H1 (cell line): ENCODE results near the gene IGSF23. TPM values are rescaled to one million over a fixed set of nuclear protein-coding genes. Genes with fewer than 3 reads are reported as not detected.

Experiments used
- CTCF ChIA-PET: fragments of 300-600 bp; sonication (Branson Sonifier 250); formaldehyde crosslinking; loops from one replicate; lab custom pipeline; 2021; ENCODE audit not compliant: partially characterized antibody; lab: Charles Lee
- POLR2A ChIA-PET: fragments of 300-600 bp; sonication (Branson Sonifier 250); formaldehyde crosslinking; loops from one replicate; lab custom pipeline; 2021; ENCODE audit warnings: inconsistent platforms; ENCODE audit not compliant: partially characterized antibody; lab: Charles Lee
- DNase-seq, 2 experiments: peaks; one replicate each; pipeline versions ENCODE4 v3.0.0 to v3.0.0-alpha.2; 2010 to 2022; ENCODE audit warnings: low spot score in 2 of 2, low read depth in 1 of 2, mixed read lengths in 1 of 2
- FAIRE-seq: peaks from 2 replicates; lab custom pipeline; 2011; peaks lifted over from hg19 to GRCh38; lab: Jason Lieb, UNC
- H2AFZ ChIP-seq: 2 replicates; pipeline ENCODE4 v1.8.1; 2012; ENCODE audit warnings: low read length, inconsistent platforms
- H2AK5ac ChIP-seq: 2 replicates; pipeline ENCODE4 v1.6.1; 2013; ENCODE audit warnings: low read depth, low read length
- H2BK120ac ChIP-seq: replicated peaks from 2 replicates; pipeline ENCODE3; 2013; ENCODE audit warnings: low read depth, low read length, inconsistent platforms
- H2BK12ac ChIP-seq: 2 replicates; pipeline ENCODE4 v1.6.1; 2013; ENCODE audit warnings: low read depth, low read length
- H2BK15ac ChIP-seq: 2 replicates; pipeline ENCODE4 v1.6.1; 2013; ENCODE audit warnings: low read length
- H2BK20ac ChIP-seq: 2 replicates; pipeline ENCODE4 v1.6.1; 2013; ENCODE audit warnings: low read length
- H2BK5ac ChIP-seq: 2 replicates; pipeline ENCODE4 v1.6.1; 2013; ENCODE audit warnings: low read depth, low read length
- H3K14ac ChIP-seq: 2 replicates; pipeline ENCODE4 v1.6.1; 2013; ENCODE audit warnings: inconsistent platforms; ENCODE audit not compliant: insufficient read length
- H3K18ac ChIP-seq: 2 replicates; pipeline ENCODE4 v1.6.1; 2013; ENCODE audit warnings: low read length; ENCODE audit errors: extremely low read depth
- H3K23ac ChIP-seq: 2 replicates; pipeline ENCODE4 v1.6.1; 2013; ENCODE audit warnings: inconsistent platforms; ENCODE audit not compliant: insufficient read length
- H3K23me2 ChIP-seq: 2 replicates; pipeline ENCODE4 v1.6.1; 2013; ENCODE audit warnings: low read depth, low read length
- H3K27ac ChIP-seq: 2 replicates; pipeline ENCODE4 v1.6.1; 2011; ENCODE audit warnings: low read depth, low read length, inconsistent platforms
- H3K27me3 ChIP-seq, 4 experiments: replicated peaks in 1 of 4; 1 replicate in 1 of 4; 2 replicates in 3 of 4; pipeline versions ENCODE4 v1.6.1 to v1.8.1; 2011 to 2013; ENCODE audit warnings: low read length in 3 of 4, mild to moderate bottlenecking in 3 of 4, inconsistent platforms in 2 of 4, mixed read lengths in 2 of 4, moderate library complexity in 1 of 4; ENCODE audit not compliant: control insufficient read depth in 3 of 4, insufficient read depth in 3 of 4; ENCODE audit errors: extremely low read depth in 1 of 4
- H3K36me3 ChIP-seq, 4 experiments: 2 replicates each; pipeline versions ENCODE4 v1.6.1 to v1.8.1; 2011 to 2013; ENCODE audit warnings: mild to moderate bottlenecking in 4 of 4, low read length in 3 of 4, moderate library complexity in 2 of 4, control low read depth in 1 of 4, inconsistent platforms in 1 of 4; ENCODE audit not compliant: insufficient read depth in 4 of 4, control insufficient read depth in 2 of 4
- H3K4ac ChIP-seq: replicated peaks from 2 replicates; pipeline ENCODE3; 2013; ENCODE audit warnings: low read length, low read depth, mixed read lengths, inconsistent platforms; ENCODE audit not compliant: insufficient read length
- H3K4me1 ChIP-seq, 4 experiments: replicated peaks in 1 of 4; 1 replicate in 1 of 4; 2 replicates in 3 of 4; pipeline versions ENCODE4 v1.6.1 to v1.8.1; 2011 to 2013; ENCODE audit warnings: low read length in 3 of 4, inconsistent platforms in 2 of 4, mixed read lengths in 1 of 4; ENCODE audit not compliant: insufficient read depth in 4 of 4, control insufficient read depth in 3 of 4
- H3K4me2 ChIP-seq, 2 experiments: 2 replicates each; pipeline versions ENCODE4 v1.6.1 to v1.8.1; 2011 to 2013; ENCODE audit warnings: low read depth in 2 of 2, low read length in 2 of 2, control low read depth in 1 of 2, inconsistent platforms in 1 of 2, mild to moderate bottlenecking in 1 of 2; ENCODE audit not compliant: insufficient read depth in 1 of 2
- H3K4me3 ChIP-seq, 4 experiments: fragments of 200-600, 300-600 bp in 1 of 4; sonication (generic), shearing (Covaris generic), sonication (Bioruptor Twin) in 1 of 4; 2 replicates each; pipeline versions ENCODE4 v1.5.1 to v1.8.1; 2011 to 2016; ENCODE audit warnings: low read length in 4 of 4, low read depth in 3 of 4, control low read depth in 2 of 4, inconsistent platforms in 2 of 4, mild to moderate bottlenecking in 2 of 4, mixed read lengths in 1 of 4, moderate library complexity in 1 of 4; ENCODE audit not compliant: insufficient read depth in 2 of 4; ENCODE audit errors: extremely low read depth in 1 of 4
- H3K56ac ChIP-seq: replicated peaks from 2 replicates; pipeline ENCODE3; 2013; ENCODE audit warnings: low read depth, mild to moderate bottlenecking, mixed read lengths, low read length, inconsistent platforms; ENCODE audit not compliant: insufficient read length
- H3K79me1 ChIP-seq: 2 replicates; pipeline ENCODE4 v1.6.1; 2013; ENCODE audit warnings: low read depth, low read length, control low read depth
- H3K79me2 ChIP-seq, 2 experiments: 2 replicates each; pipeline versions ENCODE4 v1.6.1 to v1.8.1; 2012 to 2013; ENCODE audit warnings: low read length in 2 of 2, mild to moderate bottlenecking in 2 of 2, inconsistent platforms in 1 of 2; ENCODE audit not compliant: insufficient read depth in 2 of 2, control insufficient read depth in 1 of 2
- H3K9ac ChIP-seq, 4 experiments: replicated peaks in 1 of 4; 1 replicate in 1 of 4; 2 replicates in 3 of 4; pipeline versions ENCODE4 v1.6.1 to v1.8.1; 2011 to 2013; ENCODE audit warnings: low read depth in 3 of 4, low read length in 3 of 4, control low read depth in 2 of 4, mild to moderate bottlenecking in 2 of 4, moderate library complexity in 2 of 4, inconsistent platforms in 1 of 4; ENCODE audit errors: extremely low read depth in 1 of 4
- H3K9me3 ChIP-seq, 2 experiments: 2 replicates each; pipeline versions ENCODE4 v1.6.1 to v1.8.1; 2012 to 2013; ENCODE audit warnings: mild to moderate bottlenecking in 2 of 2, moderate library complexity in 2 of 2, control low read depth in 1 of 2, inconsistent platforms in 1 of 2, low read depth in 1 of 2, low read length in 1 of 2, mixed read lengths in 1 of 2; ENCODE audit not compliant: insufficient read depth in 2 of 2
- H4K20me1 ChIP-seq, 2 experiments: replicated peaks in 1 of 2; 2 replicates each; pipeline versions ENCODE3 to v1.8.1; 2011 to 2013; ENCODE audit warnings: inconsistent platforms in 2 of 2, low read length in 2 of 2, mild to moderate bottlenecking in 1 of 2; ENCODE audit not compliant: insufficient read depth in 2 of 2, control insufficient read depth in 1 of 2
- H4K5ac ChIP-seq: 2 replicates; pipeline ENCODE4 v1.6.1; 2013; ENCODE audit warnings: low read length, low read depth, mixed read lengths, inconsistent platforms; ENCODE audit not compliant: insufficient read length
- H4K8ac ChIP-seq: 2 replicates; pipeline ENCODE4 v1.8.0; 2013; ENCODE audit warnings: mild to moderate bottlenecking, moderate library complexity, low read length, inconsistent platforms; ENCODE audit not compliant: insufficient read depth; ENCODE audit errors: extremely low read depth
- H4K91ac ChIP-seq: replicated peaks from 2 replicates; pipeline ENCODE3; 2013; ENCODE audit warnings: low read length, mixed read lengths, inconsistent platforms; ENCODE audit not compliant: insufficient read length
- SRF ChIP-seq: IDR thresholded peaks from 2 replicates; pipeline ENCODE4 v1.6.1; 2011; ENCODE audit warnings: mild to moderate bottlenecking, low read depth, low read length, moderate library complexity
- TEAD4 ChIP-seq: IDR thresholded peaks from 2 replicates; pipeline ENCODE4 v1.6.1; 2012; ENCODE audit warnings: low read depth, low read length, inconsistent platforms, mixed read lengths
- WGBS, 2 experiments: shearing (Covaris generic) in 1 of 2; methylation state at CpG; one replicate each; pipeline versions ENCODE4 v1.1.6 to v1.1.7; 2013 to 2015; ENCODE audit warnings: low lambda C conversion rate in 2 of 2, mixed read lengths in 2 of 2, inconsistent platforms in 1 of 2, low coverage in 1 of 2, missing lambda C conversion rate in 1 of 2; ENCODE audit not compliant: insufficient replicate concordance in 2 of 2, insufficient coverage in 1 of 2, insufficient read length in 1 of 2; ENCODE audit errors: extremely low coverage in 1 of 2, missing lambda C conversion rate in 1 of 2; 5-methylcytosine and 5-hydroxymethylcytosine counted together
- polyA plus RNA-seq, 7 experiments: library from polyadenylated mRNA; depleted of rRNA in 3 of 7; stranded (reverse) in 5 of 7; unstranded in 2 of 7; fragments of >200 nt in 5 of 7; fragments of 200-250 nt in 2 of 7; gene quantifications; 1 replicate in 5 of 7; 2 replicates in 1 of 7; 4 replicates in 1 of 7; pipeline versions ENCODE4 v1.2.1 to v1.2.3, GENCODE V29; 2011 to 2013; ENCODE audit warnings: missing spikeins in 2 of 7, mixed read lengths in 2 of 7
- total RNA-seq: library from RNA; stranded (reverse); fragmentation: NEBNext Ultra II Directional; extraction: Animal tissue kit (Norgen Biotek cat#: 25700); gene quantifications from 2 replicates; pipeline ENCODE4 v1.2.1, GENCODE V29; 2021

IGSF23 gene
- total and polyA plus RNA-seq, 2 of the 8 experiments (the other 6 are each of a cell fraction or from before 2014, with no cell fraction given) = not detected

- Histone ChIP-seq H3K36me3 (no peaks in the 10 kb centered on the region), H4K20me1 (no peaks in the 10 kb centered on the region), H4K8ac (no peak overlapping the region; the same call in 1 of the 2 replicates), H2BK20ac (no peak overlapping the region), H3K4me3 (no peak overlapping the region), H2AFZ (no peak overlapping the region), H3K9me3 (no peaks in the 10 kb centered on the region), H3K4ac (no peak overlapping the region), H2AK5ac (no peak overlapping the region), H3K79me1 (no peaks in the 10 kb centered on the region), H4K91ac (no peak overlapping the region), H3K27ac (no peak overlapping the region), H3K18ac (no peak overlapping the region), H3K14ac (no peak overlapping the region)
- no peak for DNase-seq
- POLR2A ChIA-PET = interaction anchor here (0.6 to 1.4 kb wide), 3 partner anchors 9 to 57 kb away, joined by 3 to 5 read pairs (median 4); no protein-coding TSS in a partner anchor
- no peak for TF ChIP-seq TEAD4
- TF ChIP-seq SRF = peak; percentile 32; the same call in 1 of the 2 replicates
- TF ChIP-seq, all 59 proteins: peak for 1
- Histone ChIP-seq H3K9ac (no peak overlapping the region), H3K27me3 (no peaks in the 10 kb centered on the region), H3K23me2 (no peaks in the 10 kb centered on the region), H2BK5ac (no peak overlapping the region), H4K5ac (no peak overlapping the region), H3K79me2 (no peaks in the 10 kb centered on the region), H3K56ac (no peak overlapping the region), H3K23ac (no peak overlapping the region), H2BK12ac (no peak overlapping the region), H2BK120ac (no peak overlapping the region), H3K4me2 (no peak overlapping the region), H3K4me1 (no peaks in the 10 kb centered on the region), H2BK15ac (no peak overlapping the region)
- CTCF ChIA-PET = interaction anchor here (0.6 to 2.0 kb wide), 9 partner anchors 9 to 271 kb away, joined by 3 to 6 read pairs (median 4); no protein-coding TSS in a partner anchor
- 83% methylated on average over 1 of the region's 1 CpG; no CpG with 5 or more reads in 1 of the 2 experiments for WGBS, 2 experiments
- FAIRE-seq = no peak
Observed at GRCh38 chr19:44672226-44672625, 58.9 kb downstream of the IGSF23 start.
